GM13977 (cell line): Measurements from ENCODE around the gene INSIG1.

ENCODE experiments used
- DNase-seq: peaks from one replicate; pipeline ENCODE4 v3.0.0; 2012; ENCODE audit warnings: low spot score
- CTCF ChIP-seq: IDR thresholded peaks from 2 replicates; pipeline ENCODE4 v1.5.1; 2012; ENCODE audit warnings: mild to moderate bottlenecking, control low read depth; ENCODE audit not compliant: insufficient read depth; ENCODE audit errors: extremely low read depth, missing control alignments
- in situ Hi-C: fragments of 300-500 bp; cut with MboI; formaldehyde crosslinking; loops from one replicate; pipeline ENCODE4 v1.12.0; 2022; ENCODE audit warnings: low sequenced_read_pairs, low pct_unique_long_range_greater_than_20kb, mixed read lengths, inconsistent platforms; ENCODE audit not compliant: unreplicated experiment

The INSIG1 gene

GRCh38 chr7:155349601-155350331 lies 52.1 kb downstream of the INSIG1 start:
- DNase-seq: no peak
- in situ Hi-C loops: loop anchor here (25.0 kb wide), 1 partner anchor 412 kb away; no protein-coding TSS in a partner anchor
- TF ChIP-seq CTCF: no peak

GRCh38 chr7:155351120-155351870 lies 53.6 kb downstream of the INSIG1 start:
- TF ChIP-seq CTCF: no peak
- in situ Hi-C loops: no loop called here
- DNase-seq: no peak

GRCh38 chr7:155352076-155352752 lies 54.5 kb downstream of the INSIG1 start:
- in situ Hi-C loops: no loop called here
- no peak for TF ChIP-seq CTCF
- no peak for DNase-seq

- in situ Hi-C loops: no loop called here
- no peak for TF ChIP-seq CTCF
- DNase-seq: no peak
Measured at GRCh38 chr7:155352753-155353115, 55.1 kb downstream of the INSIG1 start.

GRCh38 chr7:155353256-155353897 lies 55.7 kb downstream of the INSIG1 start:
- in situ Hi-C loops: no loop called here
- TF ChIP-seq CTCF: no peak
- no peak for DNase-seq

- DNase-seq: no peak
- no peak for TF ChIP-seq CTCF
- in situ Hi-C loops: no loop called here
Measured at GRCh38 chr7:155354371-155355048, 56.8 kb downstream of the INSIG1 start.
